Epithelial cell of esophagus (primary cell): ENCODE data around the gene MED29.

ENCODE experiments used
- DNase-seq: peaks from one replicate; pipeline ENCODE4 v3.0.0; 2010; ENCODE audit warnings: low read depth
- H3K4me3 ChIP-seq: 2 replicates; pipeline ENCODE4 v1.5.1; 2011; ENCODE audit warnings: mild to moderate bottlenecking, low read length, control low read depth
- CTCF ChIP-seq: IDR thresholded peaks from 2 replicates; pipeline ENCODE4 v1.5.1; 2011; ENCODE audit warnings: low read depth, mild to moderate bottlenecking, low read length, control low read depth, inconsistent platforms; ENCODE audit not compliant: insufficient read depth; ENCODE audit errors: missing control alignments

Gene MED29

DNA sequence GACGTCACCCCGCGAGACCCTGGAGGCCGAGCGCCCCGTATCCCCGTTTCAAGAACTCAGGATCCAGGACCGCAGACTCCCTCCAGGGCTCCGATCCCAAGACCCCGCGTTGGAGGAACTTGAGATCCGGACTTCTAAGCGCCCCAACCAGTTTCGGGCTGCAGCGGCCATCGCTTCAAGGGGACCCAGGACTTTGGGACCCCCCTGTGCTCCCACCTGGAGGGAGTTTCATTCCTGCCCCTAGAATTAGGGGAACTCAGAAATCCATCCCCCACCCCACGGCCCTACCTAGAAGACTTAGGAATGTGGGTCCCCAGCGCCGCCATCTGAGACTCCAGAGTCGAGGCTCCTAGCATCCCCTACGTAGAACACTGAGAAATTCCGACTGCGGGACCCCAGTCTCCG is 21.7 kb downstream of the MED29 start:
- H3K4me3 ChIP-seq: peak overlapping the region; percentile 92
- DNase-seq: no peak
- TF ChIP-seq CTCF: no peak

DNA sequence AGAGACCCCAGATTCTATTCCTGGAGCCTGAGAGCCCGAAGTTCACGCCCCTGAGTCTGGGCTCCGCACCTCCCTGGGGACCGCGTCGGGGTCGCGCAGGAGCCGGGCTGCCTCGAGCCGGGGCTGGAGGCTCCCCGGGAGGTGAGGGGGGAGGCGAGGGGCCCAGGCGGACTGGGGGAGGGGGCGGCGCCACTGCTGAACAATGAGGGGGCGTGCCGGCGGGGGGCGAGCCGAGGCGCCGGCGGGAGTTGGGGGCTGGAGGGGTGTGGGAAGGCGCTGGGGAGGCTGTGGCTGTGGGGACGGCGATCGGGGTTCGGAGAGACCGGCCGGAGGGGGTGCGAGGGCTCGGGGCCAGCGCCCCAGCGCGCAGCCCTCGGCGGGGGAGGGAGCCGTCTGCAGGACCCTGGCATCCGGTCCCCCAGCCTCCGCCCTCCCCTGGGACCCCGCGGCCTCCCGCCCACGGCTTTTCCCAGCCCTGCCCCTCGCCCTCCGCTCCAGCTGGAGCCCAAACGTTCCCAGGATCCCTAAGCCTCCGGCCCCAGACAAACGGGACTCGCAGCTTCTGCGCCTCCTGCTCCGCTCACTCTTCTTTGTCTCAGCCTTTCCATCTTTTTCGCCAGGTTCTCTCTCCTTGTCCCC is 22.2 kb downstream of the MED29 start:
- TF ChIP-seq CTCF: no peak
- DNase-seq: no peak
- H3K4me3 ChIP-seq: peak overlapping the region; percentile 92

GRCh38 chr19:39413911-39414608 is 22.9 kb downstream of the MED29 start:
- DNase-seq: no peak
- TF ChIP-seq CTCF: no peak
- H3K4me3 ChIP-seq: peak overlapping the region; percentile 92

DNA sequence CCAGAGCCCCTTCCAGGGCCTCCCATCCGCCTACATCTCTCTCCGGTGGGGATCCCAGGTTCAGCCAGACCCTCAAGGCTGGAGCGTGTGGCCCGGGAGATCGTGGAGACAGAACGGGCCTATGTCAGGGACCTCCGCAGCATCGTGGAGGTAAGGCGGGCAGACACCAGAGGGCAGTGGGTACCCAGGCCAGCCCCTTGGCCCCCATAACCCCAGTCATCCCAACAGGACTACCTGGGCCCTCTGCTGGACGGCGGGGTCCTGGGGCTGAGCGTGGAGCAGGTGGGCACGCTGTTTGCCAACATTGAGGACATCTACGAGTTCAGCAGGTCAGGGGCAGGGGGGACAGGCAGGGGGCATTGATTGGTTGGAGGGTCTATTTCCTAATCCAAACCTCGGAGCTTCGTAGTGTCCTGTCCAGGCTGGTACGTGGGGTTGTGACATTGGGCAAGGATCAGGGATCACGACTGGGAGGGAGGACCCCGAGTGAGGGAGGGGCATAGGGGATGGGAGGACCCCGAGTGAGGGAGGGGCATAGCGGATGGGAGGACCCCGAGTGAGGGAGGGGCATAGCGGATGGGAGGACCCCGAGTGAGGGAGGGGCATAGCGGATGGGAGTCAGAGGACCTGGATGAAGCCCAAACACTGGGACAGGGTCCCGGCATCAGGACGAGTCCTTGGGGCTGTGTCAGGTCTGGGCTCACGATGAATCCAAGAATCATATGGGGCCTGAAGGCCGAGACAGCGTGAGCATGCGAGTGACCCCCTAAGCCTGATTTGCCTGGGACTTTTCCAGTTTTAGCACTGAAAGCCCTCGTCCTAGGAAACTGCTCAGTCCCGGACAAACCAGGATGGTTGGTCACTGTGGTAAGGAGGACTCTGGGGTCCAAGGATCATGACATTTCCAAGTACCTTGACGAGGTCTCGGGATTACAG is 24.2 kb downstream of the MED29 start:
- no peak overlapping the region for H3K4me3 ChIP-seq

DNA sequence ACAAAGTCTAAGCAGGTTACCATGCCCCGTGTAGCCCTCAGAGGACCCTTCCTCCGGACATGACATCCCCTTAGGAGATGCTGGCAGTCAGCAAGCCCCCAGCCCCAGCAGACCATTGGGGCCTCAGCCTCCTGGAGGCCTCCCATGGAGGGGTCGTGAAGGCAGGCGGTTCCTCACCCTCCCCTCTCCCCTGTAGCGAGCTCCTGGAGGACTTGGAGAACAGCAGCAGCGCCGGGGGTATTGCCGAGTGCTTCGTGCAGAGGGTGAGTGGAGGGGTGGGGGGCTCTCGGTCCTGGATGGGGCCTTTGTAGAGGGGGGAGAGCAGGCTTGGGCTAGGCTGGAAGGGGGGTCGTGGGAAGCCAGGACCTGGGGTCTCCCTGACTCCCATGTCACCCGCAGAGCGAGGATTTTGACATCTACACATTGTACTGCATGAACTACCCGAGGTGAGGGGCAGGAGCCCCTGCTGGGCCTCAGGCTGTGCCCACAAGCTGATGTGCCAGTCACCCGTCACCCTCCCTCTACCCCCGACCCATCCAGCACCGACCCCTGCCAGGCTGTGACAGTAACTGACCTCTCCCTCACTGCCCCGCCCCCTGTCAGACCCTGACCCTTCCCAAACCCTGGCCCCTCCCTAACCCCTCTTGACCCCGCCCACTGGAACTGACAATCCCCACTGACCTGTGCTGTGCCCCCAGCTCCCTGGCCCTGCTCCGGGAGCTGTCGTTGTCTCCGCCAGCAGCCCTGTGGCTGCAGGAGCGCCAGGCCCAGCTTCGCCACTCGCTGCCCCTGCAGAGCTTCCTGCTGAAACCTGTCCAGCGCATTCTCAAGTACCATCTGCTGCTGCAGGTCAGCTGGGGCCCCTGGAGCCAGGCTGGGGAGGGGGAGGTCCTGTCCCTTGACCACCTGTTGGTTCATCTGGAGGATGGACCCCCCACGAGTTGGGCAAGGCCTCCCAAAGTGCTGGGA is 25.3 kb downstream of the MED29 start:
- no peak overlapping the region for H3K4me3 ChIP-seq
- no peak for DNase-seq

More for the DNA sequence above, 24.2 kb downstream of the MED29 start:
- DNase-seq: no peak
- no peak for TF ChIP-seq CTCF

More for the DNA sequence above, 25.3 kb downstream of the MED29 start:
- TF ChIP-seq CTCF: no peak
